ENCODE results near the gene UCP2.

The UCP2 gene

DNA sequence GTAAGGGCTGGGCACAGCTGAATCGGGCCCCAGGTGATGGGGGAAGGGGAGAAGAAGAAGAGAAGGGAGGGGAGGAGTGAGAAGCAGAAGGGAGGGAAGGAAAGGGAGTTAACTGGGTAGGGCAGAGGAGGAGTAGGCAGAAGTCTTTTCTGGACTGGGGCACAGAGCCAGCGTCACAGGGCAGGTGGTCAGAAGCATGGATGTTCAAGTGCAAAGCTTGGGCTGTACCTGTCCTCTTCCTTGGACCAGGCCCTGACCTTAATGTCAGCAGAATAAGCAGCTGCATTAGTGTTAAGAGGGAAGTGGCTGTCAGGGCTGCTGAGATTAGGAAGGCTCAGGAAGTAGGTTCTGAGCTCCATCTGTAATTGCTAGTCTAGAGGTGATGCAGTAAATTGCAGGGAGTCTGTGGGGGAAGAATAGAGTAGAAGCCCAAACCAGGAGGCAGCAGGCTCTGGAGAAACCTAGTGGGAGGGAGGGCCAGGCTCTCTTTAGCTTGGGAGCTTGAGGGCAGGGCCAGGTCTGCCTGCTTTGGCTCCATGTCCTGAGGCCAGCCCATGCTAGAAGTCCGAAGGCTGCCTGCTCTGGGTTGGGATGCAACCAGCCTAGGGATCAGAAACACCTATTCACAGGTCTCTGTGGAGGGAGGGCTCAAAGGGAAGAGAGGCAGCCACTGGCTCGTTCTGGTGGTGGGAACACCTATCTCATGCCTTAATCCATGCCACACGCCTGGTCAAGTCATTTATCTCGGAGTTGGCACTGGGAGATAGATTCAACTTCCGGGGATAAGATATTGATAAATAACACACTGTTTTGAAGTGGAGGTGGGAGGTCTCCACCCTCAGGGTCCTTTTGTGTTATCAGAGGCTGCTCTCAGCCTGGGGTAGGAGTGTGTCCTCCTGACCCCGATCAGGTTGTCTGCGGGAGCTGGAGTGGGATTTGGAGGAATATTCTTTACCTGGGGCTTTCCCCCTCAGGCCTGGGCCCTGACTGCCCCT, 28.0 kb upstream of the UCP2 start:
- no peak for DNase-seq (ENCODE audit: low read depth)

DNA sequence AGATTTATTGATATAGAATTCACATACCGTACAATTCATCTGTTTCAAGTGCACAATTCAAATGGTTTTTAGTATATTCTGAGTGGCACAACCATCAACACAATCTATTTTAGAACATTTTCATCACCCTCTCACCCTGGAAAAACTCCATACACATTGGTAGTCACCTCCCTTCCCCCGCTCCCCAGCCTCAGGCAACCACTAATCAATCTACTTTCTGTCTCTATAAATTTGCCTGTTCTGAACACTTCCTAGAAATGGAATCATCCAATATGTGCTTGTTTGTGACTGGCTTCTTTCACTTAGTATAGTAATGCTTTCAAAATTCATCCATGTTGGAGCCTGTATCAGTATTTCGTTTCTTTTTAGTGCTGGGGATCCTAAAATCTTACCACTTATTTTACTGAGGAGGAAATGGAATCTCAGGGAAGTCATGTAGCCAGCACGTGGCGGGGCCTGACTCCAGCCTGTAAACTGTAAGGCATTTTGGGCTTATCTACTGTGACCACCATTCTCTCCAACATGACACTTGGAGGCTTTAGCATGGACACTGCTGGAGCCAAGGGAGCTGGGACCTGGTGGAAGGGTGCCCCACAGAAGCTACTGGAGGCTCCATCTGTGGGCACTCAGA, 27.1 kb upstream of the UCP2 start:
- no peak for DNase-seq (ENCODE audit: low read depth)

DNA sequence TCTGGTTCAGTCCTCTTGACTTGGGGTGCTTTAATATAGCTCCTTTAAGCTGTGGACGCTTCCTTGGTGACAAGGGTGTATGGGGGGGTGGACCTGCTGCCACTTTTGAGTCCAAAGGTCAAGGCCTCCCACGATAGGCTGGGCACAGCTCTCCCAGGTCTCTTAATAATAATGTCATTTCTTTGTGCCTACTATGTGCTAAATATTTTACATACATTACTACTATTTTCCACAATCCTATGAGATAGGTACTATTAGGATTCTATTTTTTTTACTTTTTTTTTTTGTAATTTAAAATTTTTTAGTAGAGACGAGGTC, 26.5 kb upstream of the UCP2 start:
- no peak for DNase-seq (ENCODE audit: low read depth)

DNA sequence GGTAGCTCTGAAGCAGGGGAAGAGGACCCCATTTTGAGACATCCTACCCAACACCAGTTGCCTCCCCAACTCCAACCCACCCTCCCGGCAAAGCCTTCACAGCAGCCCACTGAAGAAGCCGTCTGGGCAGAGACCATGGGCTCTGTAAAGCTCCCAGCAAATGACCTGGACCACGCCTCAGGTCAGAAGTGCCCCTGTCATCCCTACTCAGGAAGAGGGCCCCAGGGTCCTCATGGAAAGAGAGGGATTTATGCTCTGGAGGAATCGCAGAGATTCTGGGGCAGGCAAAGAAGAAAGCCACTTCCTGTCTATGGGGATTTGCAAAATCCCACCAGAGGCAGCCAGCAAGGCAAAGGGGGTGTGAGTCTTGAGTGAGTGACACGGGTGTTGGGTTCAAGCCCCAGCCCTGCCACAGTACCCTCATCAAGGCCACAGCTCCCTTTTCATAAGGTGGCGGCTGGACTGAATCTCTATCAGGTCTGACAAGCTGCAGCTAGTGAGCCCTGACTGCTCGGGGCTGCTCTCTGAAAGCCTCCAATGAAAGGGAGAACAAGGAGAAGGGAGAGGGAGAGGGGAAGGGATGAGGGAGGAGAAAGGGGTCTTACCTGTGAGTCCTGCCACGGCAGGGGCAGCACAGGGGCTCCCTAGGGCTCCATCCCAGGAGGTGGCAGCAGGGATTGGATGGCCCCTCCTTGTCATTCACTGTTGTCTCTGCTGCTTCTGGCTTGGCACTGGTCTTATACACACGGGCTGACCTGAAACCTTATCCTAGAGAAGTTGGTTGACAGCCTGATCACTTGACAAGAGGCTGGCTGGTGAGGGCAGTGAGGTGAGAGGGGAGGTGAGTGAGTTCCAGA, 26.0 kb upstream of the UCP2 start, which contains the start of gene UCP3:
UCP3 (minus strand) TSS at position 713 of the 857 bp plus-strand sequence. CDS start 2,043 bp downstream, outside the sequence.
- DNase-seq (ENCODE audit: low read depth): no peak

DNA sequence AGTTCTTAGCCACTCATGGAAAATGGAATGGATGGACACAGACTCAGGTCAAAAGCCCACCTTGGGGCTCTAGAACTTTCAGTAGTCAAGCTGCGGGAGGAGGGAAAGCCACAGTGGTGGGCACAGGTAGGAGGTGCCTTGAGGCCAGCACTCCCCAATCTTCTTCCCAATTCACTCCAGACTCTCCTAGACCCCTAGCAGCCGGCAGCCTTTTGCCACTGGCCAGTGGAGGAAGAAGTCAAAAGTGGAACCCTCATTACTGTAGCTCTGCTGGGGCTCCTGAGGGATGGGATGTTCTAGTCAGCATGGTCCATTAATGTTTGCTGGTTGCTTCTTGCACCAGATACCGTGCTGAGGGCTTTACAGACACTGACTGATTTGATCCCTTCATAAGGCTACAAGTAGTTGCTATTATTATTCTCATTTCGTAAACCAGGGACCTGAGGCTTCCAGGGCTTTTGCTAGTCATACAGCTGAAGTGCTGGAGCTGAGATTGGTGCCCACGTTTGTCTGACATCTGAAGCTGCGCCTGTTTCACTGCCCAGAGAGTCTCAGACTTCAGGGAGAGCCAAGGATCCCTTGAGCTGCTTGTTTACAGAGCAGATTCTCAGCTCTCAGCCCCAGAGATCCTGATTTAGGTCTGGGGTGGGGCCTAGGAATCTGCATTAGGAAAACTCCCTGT, 25.2 kb upstream of the UCP2 start:
- DNase-seq (ENCODE audit: low read depth): no peak

DNA sequence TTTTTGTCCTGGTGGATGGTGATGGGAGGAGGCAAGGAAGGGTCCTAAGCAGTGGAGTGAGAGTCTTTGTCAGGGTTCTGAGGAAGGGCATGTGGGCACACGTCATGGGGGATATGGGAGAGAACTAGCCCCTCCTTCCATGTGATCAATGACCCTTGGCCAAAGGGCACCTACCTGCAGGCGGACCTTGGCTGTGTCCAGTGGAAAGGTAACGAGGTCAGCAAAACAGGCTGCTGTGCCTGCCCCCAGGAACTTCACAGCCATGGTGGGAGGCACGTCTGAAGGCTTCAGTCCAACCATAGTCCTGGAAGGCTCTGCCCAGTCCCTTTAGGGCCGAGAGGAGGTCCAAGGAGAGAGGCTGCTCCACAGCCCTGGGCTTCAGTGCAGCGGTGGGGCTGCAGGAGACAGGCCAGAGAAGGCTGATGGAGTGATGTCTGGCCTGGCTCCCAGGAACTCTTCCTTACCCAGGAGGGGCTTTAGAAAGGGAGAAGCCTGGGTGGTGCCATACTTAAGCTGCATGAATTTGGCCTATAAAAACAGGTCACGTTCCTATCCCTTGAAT, 24.2 kb upstream of the UCP2 start:
- DNase-seq (ENCODE audit: low read depth): no peak

DNA sequence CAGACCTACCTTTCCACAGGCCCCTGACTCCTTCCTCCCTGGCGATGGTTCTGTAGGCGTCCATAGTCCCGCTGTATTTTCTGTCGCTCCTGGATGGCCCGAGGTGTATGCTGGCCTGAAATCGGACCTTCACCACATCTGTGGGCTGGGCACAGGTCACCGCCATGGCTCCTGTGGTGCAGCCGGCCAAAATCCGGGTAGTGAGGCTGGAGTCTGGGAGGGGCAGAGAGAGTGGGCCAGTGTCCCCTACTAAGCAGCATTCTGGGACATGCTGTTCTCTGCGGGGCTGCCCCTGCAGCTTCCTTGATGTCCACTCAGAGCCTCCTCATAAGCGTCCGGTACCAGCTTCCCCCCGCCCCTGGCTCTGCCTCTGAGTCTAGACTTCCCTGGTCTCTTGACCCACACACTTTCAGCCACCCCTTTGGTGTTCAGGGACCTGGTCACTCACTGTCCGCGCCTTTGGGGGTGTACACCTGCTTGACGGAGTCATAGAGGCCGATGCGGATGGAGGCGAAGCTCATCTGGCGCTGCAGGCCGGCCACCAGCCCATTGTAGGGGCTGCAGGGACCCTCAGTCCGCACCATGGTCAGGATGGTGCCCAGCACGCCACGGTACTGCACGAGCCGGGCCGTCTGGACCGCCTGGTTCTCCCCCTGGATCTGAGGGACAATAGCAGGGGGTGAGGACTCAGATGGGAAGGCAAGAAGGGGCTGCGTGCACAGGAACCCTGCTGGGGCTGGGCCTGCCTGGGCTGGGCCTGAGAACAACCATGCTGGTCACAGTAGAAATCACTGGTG, 23.3 kb upstream of the UCP2 start:
- no peak for DNase-seq (ENCODE audit: low read depth)

DNA sequence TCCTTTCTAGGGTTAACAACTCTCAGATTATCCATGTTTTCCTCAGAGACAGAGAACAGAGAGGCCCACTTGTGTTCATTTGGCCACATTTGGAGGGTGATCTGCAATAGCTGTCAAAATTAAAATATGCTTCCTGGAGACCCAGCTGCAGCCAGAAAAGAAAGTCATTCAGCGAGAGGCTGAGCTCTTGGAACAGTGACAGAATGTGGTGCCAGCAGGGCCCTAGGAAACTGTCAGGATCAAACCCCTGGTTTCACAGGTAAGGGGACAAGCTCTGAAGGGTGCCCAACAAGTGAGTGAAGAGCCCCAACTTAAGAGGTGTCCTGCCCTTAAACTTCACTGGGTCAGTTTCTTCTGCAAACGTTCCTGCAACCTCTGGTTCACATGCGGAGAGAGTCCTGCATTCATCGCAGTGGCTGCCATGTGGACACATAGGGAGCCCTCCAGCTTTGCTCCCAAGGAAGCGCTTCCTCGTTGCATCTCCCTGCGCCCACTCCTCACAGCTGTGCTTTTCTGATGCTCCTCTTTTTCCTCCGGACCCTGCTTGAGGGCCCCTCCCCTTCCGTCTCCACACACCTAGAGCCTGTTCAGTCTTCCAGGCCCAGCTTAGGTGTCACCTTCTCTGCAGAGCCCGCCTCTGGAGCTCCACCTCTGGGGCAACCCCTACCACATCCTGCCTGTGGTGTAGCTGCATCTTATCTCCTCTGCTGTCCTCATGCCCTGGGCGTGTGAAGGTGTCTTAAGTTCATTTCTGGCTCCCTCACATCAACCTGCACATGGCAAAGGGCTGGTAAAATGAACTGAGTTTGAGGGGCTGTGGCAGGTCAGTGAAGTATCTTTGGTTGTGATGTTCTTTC, 22.3 kb upstream of the UCP2 start:
- no peak for DNase-seq (ENCODE audit: low read depth)

DNA sequence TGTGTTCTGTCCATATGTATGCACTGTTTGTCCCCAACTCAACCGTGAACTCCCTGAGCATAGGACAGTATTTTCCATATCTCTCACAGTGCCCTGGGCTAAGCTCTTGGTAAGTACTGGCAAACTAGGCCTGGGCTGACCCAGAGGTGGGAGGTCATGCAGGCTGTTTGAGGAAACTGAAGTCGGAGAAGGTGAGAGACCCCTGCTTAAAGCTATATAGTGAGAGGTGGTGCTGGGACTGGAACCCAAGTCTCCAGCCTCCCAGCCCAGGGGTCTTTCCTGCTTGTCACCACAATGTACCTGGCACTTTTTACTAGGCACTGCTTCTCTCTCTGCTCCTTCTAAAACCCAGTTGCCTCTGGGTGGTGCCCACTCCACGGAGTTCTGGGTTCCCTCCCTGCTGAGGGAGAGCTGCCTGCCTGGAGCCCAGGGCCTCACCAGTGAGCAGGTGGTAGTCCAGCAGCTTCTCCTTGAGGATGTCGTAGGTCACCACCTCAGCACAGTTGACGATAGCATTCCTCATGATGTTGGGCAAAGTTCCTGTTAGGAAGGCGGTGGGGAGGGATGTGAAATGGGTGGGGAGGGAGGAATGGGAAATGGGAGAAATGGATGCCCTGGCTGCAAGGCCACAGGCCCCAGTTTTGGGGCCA, 21.5 kb upstream of the UCP2 start:
- no peak for DNase-seq (ENCODE audit: low read depth)

DNA sequence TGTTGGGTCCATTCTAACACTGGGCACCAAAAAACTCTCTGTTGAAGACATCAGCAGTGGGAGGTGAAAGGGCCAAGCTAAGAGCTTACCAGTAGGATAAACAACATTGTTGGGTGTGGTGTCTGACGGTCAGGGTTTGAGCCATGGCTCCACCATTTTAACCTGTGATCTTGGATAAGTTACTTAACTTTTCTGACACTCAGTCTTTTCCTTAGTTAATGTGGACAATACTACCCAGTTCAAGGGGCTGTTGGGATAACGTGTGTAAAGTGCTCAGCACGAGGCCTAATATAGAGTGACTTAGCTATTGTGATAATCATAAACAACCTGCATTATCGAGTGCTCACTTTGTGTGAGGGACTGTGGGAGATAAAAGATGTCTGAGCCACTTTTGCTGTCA, 20.2 kb upstream of the UCP2 start:
- DNase-seq (ENCODE audit: low read depth): no peak

DNA sequence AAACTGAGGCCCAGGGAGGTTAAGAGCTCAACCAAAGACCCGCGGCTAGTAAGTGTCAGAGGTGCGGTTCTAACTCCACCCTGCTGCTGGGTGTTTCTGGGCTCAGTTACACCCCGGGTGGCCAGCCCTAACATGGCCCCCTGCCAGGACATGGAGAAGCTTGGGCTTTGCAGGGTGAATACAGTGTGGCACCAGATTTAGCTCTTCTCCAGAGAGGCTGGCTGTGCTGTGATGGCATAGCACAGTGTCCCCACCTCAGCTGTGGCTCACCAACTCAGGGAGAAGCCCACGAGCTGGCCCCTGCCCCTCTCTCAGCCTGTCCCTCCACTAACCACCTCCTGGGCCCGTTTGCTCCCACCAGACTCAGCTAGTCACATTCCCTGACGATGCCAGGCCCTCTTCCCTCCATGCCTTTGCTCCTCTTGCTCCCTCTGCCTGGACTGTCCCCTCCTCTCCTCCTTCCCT, 19.2 kb upstream of the UCP2 start:
- no peak for DNase-seq (ENCODE audit: low read depth)

DNA sequence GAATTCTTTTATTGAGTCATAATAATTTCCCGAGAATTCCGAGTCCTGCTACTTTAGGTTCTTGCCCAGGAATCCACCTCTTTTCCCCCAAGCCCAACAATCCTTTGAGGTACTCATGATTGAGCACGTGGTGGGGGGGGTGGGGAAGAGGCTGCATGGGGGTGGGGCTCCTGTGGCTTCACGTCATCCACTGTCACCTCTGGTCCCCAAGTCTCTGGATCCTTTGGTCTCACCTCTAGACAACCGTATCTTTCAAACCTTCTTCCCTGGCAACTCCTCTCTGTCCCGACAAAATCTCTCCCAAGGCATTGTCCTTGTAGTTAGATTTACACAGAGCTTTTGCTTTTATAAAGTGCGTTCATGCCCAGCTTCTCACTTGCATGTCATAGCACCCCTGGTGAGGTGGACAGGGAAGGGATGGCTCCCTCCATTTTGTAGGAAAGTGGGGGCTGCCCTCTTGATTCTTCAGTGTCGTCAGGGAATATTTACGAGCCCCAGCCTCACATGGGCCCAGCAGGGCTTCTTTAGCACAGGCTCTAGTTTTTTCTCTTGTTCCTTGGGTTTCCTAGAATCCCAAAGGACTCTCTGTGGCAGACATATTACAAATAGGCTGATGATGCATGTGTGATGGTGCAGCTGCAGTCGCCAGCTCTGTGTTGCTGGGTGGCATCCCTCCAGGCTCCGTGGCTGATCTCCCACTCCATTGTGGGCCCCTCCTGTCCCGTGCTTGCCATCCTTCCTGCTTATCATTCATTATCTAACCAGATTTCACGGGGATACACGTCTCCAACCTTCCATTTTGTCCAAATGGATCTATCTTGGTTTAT, 17.9 kb upstream of the UCP2 start:
- no peak for DNase-seq (ENCODE audit: low read depth)

DNA sequence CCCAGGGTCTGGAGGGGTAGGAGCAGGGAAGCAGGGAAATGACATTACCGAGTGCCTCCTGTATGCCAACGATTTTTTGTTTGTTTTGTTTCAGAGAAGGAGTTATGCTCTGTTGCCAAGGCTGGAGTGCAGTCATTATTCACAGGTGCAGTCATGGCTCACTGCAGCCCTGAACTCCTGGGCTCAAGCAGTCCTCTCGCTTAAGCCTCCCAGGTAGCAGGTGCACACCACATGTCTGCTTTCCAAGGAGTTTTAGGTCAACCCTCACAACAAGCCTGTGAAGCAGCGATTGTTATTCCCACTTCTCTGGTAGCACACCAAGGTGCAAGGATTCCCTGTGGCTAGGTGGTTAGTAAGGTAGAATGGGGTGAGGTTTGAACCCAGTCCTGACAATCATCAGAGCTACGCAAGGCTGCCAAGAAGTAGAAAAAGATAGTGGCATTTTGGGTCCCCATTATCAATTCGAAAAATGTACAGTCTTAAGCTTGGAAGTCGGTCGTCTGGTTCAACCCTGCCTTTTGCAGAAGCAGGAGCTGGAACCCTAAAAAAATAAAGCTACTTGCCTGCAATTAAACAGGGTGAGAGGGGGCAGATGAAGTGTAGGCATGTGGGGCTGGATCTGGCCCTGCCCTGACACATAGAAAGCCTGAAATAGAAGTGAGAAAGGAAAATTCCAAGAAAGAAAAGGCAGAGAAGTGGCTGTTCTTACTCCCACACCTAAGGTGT, 17.1 kb upstream of the UCP2 start:
- no peak for DNase-seq (ENCODE audit: low read depth)

DNA sequence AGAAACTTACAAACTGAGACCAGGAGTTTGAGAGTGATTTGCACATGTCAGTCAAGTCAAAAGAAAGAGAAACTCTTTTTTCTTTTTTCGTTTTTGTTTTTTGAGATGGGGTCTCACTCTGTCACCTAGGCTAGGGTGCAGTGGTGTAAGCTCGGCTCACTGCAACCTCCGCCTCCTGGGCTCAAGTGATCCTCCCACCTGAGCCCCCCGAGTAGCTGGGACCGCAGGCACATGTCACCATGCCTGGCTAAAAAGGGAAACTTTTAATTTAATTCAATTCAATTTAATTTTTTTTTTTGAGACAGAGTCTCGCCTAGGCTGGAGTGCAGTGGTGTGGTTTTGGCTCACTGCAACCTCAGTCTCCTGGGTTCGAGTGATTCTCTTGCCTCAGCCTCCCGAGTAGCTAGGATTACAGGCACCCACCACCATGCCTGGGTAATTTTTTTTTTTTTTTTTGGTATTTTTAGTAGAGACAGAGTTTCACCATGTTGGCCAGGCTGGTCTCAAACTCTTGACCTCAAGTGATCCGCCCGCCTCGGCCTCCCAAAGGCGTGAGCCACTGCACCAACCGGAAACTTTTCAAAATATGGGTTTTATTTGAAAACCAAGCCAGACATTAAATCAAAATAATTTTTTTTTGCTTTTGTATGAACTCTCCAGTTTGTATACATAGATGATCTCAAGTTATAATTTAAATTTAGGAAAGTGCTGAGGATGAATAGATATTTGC, 16.4 kb upstream of the UCP2 start:
- DNase-seq (ENCODE audit: low read depth): no peak

DNA sequence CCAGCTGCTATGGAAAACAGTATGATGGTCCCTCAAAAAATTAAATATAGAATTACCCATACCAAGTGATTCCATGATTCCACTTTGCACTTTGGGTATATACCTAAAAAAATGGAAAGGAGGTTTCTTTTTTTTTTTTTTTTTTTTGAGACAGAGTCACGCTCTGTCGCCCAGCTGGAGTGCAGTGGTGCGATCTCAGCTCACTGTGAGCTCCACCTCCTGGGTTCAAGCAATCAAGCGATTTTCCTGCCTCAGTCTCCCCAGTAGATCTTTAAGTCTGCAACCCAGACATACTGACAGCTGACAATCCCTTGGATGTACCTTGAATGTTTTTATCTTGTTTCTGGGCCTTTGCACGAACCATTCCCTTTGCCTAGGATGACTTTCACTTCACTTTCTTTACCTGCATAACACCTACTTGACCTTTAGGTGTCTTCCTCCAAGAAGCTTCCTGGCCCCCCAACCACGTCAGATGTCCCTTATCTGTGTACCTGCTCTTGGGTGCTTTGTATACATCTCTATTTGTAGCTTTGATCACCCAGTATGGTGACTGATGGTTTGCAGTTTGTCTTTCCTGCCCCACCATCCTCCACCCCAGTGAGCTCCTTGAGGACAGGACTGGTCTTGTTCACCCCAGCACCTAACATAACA, 14.6 kb upstream of the UCP2 start:
- no peak for DNase-seq (ENCODE audit: low read depth)

DNA sequence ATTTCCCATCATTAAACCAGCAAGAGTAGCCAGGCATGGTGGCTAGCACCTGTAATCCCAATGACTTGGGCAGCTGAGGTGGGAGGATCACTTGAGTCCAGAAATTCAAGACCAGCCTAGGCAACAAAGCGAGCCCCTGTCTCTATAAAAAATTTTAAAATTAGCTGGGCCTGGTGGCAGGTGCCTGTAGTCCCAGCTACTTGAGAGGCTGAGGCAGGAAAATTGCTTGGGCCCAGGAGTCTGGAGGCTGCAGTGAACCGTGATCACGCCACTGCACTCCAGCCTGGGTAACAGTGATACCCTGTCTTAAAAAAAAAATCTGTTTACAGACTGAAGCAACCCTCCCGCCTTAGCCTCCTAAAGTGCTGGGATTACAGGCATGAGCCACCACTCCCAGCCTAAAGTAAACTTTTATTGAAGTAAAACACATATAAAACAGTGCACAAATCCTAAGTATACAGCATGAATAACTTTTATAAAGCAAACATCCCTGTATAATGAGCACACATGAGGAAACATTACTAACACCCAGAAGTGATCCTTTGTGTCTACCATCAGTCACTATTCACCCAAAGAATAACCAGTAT, 13.6 kb upstream of the UCP2 start:
- DNase-seq (ENCODE audit: low read depth): no peak

Measured in EH (cell line).